AG04450 (cell line): ENCODE results near the gene LAPTM4A. TPM values are rescaled to one million over a fixed set of nuclear protein-coding genes. Genes with fewer than 3 reads are reported as not detected.

Source experiments
- CTCF ChIA-PET: fragments of 300-600, 350-600 bp; formaldehyde crosslinking; extraction: SDS; loops from one replicate; lab custom pipeline; 2022; ENCODE audit warnings: antibody characterized with exemption, inconsistent platforms; lab: Charles Lee
- POLR2A ChIA-PET: fragments of 350-600 bp; formaldehyde crosslinking; extraction: SDS; loops from one replicate; lab custom pipeline; 2021; ENCODE audit warnings: antibody characterized with exemption, inconsistent platforms; lab: Yijun Ruan, JAX
- DNase-seq: peaks from one replicate; pipeline ENCODE4 v3.0.0-alpha.2; 2011; ENCODE audit warnings: low read depth, low spot score
- H3K27ac ChIP-seq: one replicate; pipeline ENCODE4 v1.5.1; 2012; ENCODE audit warnings: low read depth, low read length, control low read depth
- H3K27me3 ChIP-seq: one replicate; pipeline ENCODE4 v1.6.0; 2012; ENCODE audit warnings: low read length; ENCODE audit not compliant: control insufficient read depth, insufficient read depth
- H3K4me3 ChIP-seq: 2 replicates; pipeline ENCODE4 v1.5.1; 2011; ENCODE audit warnings: mild to moderate bottlenecking, low read depth, low read length, control low read depth
- H3K9me3 ChIP-seq: 2 replicates; pipeline ENCODE4 v1.5.1; 2012; ENCODE audit warnings: low read length; ENCODE audit not compliant: control insufficient read depth, insufficient read depth
- CTCF ChIP-seq: IDR thresholded peaks from 2 replicates; pipeline ENCODE4 v1.5.1; 2011; ENCODE audit warnings: low read depth, low read length, control low read depth, inconsistent platforms
- polyA plus RNA-seq: library from polyadenylated mRNA; depleted of rRNA; stranded (reverse); fragments of >200 nt; gene quantifications from 2 replicates; pipeline ENCODE4 v1.2.3, GENCODE V29; 2011

The LAPTM4A gene
- polyA plus RNA-seq, 1 experiment, result 1,416 TPM

DNA sequence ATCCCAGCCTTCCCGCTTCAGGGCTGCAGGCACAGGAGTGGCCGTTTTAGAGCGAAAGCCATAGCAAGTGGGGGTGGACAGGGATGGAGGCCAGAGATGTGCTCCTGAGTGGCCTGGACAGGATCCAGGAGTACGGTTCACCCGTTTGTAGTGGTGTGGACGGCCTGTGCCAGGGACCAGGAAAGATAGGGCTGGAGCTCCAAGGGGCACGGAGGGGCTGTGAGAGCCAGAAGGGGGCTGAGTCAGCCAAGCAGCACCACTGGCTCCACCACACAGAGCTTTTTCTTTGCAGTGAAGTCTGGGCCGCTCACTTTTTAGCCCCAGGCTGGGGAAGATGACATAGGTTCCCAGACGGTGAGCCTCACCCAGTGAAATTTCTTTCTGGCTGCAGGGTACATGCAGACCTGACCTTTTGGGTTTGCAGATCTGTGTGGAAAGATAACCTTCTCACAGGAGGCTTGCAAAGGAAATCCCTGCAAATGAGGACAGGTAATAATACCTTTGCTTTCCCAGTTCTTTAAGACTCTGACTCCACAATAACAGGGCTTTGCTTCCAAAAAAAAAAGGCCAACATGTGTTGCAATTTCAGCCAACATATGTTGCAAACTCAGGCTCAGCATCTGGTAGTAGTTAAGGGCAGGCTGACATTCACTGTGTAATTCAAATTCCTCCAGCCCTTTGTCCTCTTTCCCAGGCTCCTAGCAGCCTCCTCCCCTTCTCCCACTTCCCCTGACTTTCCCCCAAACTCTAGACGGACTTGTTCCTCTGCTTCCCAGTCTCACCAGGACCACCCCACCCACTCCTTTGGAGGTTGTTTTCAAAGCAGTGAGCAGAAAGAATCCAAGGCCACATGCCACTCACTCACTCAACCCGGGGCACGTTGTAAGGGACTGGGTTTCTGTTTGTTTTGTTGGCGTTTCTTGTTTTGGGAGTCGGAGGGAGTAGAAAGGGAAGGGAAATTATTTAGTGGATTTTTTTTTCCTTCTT is 20.3 kb upstream of the LAPTM4A start:
- POLR2A ChIA-PET, result interaction anchor here (1.0 to 5.6 kb wide), 5 partner anchors 9 to 23 kb away, joined by 5 to 44 read pairs (median 11); partner anchors contain the start of gene LAPTM4A
- no peak for TF ChIP-seq CTCF

GRCh38 chr2:20069756-20070155 is 18.3 kb upstream of the LAPTM4A start:
- CTCF ChIA-PET, result interaction anchor here (2.8 kb wide), 1 partner anchor 55 kb away, joined by 13 read pairs; no protein-coding TSS in a partner anchor
- no peak for TF ChIP-seq CTCF
- no peaks in the 10 kb centered on the region for H3K27me3 ChIP-seq
- H3K9me3 ChIP-seq, result peaks cover 7% of the 10 kb centered on the region
- DNase-seq, result no peak
- H3K27ac ChIP-seq, result no peak overlapping the region
- H3K4me3 ChIP-seq, result no peak overlapping the region
- POLR2A ChIA-PET, result interaction anchor here (2.0 to 5.6 kb wide), 4 partner anchors 19 to 25 kb away, joined by 11 to 44 read pairs (median 16); partner anchors contain the start of gene LAPTM4A

More for the DNA sequence above, 20.3 kb upstream of the LAPTM4A start:
- H3K27ac ChIP-seq, result peak overlapping the region; percentile 100
- H3K27me3 ChIP-seq, result no peaks in the 10 kb centered on the region
- peak overlapping the region; percentile 36 for H3K4me3 ChIP-seq
- H3K9me3 ChIP-seq, result no peaks in the 10 kb centered on the region
- peak; percentile 97 for DNase-seq
- CTCF ChIA-PET, result interaction anchor here (2.8 kb wide), 1 partner anchor 57 kb away, joined by 13 read pairs; no protein-coding TSS in a partner anchor

GRCh38 chr2:20067992-20068584 is 16.7 kb upstream of the LAPTM4A start:
- CTCF ChIA-PET, result interaction anchor here (0.7 to 1.3 kb wide), 3 partner anchors 30 to 223 kb away, joined by 3 to 4 read pairs (median 4); no protein-coding TSS in a partner anchor
- H3K9me3 ChIP-seq, result peaks cover 19% of the 10 kb centered on the region
- H3K27ac ChIP-seq, result peak overlapping the region; percentile 91
- no peak overlapping the region for H3K4me3 ChIP-seq
- peak; percentile 90 for DNase-seq
- TF ChIP-seq CTCF, result no peak
- POLR2A ChIA-PET, result interaction anchor here (0.7 to 5.6 kb wide), 4 partner anchors 17 to 26 kb away, joined by 3 to 44 read pairs (median 12); partner anchors contain the start of gene LAPTM4A
- no peaks in the 10 kb centered on the region for H3K27me3 ChIP-seq

DNA sequence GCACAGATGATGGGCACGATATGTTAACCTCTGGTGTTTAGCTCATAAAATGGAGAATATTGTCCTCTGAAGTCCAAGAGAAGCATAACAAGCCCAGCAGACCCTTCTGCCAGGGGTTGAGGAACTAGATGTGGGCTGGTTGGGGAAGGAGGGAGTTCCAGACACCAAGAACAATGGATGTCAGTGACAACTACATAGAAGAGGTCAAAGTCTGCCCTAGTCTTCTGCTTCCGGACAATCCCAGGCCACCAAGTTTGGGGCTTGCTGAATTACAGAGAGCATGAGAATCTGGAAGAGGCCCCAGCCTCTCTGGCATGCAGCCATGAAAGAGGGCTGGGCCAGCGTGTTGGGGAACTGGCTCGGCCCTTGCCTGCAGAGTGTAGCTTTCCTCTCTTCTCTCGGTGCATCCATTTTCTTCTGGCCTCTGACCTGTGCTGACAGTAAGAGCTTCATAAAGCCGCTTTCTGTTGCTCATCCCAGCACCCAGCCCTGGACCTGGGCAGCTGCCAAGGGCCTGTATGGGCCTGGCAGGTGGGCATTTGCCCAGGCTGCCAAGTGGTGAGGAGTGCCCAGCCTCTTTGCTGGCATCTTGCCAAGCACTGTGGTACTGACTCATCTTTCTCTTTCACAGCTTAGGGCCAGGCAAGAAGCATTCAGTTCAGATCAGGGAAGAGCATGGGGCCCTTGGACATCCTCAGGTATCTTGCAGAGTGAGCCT is 14.6 kb upstream of the LAPTM4A start:
- DNase-seq, result no peak
- no peak for TF ChIP-seq CTCF
- Histone ChIP-seq H3K9me3 (peaks cover 19% of the 10 kb centered on the region), H3K27me3 (no peaks in the 10 kb centered on the region), H3K4me3 (no peak overlapping the region), H3K27ac (no peak overlapping the region)
- CTCF ChIA-PET, result interaction anchor here (1.0 kb wide), 1 partner anchor 52 kb away, joined by 3 read pairs; no protein-coding TSS in a partner anchor
- POLR2A ChIA-PET, result interaction anchor here (1.5 kb wide), 1 partner anchor 14 kb away, joined by 4 read pairs; the partner anchor contains the start of gene LAPTM4A
